Lung (tissue), 12 donors: Measurements from ENCODE around the gene SAV1. TPM values are rescaled to one million over a fixed set of nuclear protein-coding genes. Genes with fewer than 3 reads are reported as not detected.

ENCODE experiments used
- ATAC-seq: fragments of 200-7000 bp; cut with Tn5 transposase; one replicate; pipeline ENCODE4 v1.9.1; 2020; ENCODE audit warnings: moderate number of reproducible peaks; ENCODE audit not compliant: insufficient read depth, low FRiP score
- DNase-seq, 3 donors: peaks; one replicate each; pipeline ENCODE4 v3.0.0-alpha.2; 2013 to 2017
- H3K27ac ChIP-seq, 2 donors: one replicate each; pipeline ENCODE4 v1.5.1; 2013; ENCODE audit warnings: mild to moderate bottlenecking in 2 of 2, moderate library complexity in 2 of 2, control low read depth in 1 of 2, inconsistent platforms in 1 of 2, low read depth in 1 of 2, low read length in 1 of 2
- H3K27me3 ChIP-seq, 3 donors: one replicate each; pipeline ENCODE4 v1.5.1; 2013; ENCODE audit warnings: low read length in 2 of 3; ENCODE audit not compliant: control insufficient read depth in 3 of 3, insufficient read depth in 3 of 3
- H3K36me3 ChIP-seq, 4 donors: one replicate each; pipeline ENCODE4 v1.5.1; 2013; ENCODE audit warnings: low read length in 4 of 4, mild to moderate bottlenecking in 1 of 4, moderate library complexity in 1 of 4; ENCODE audit not compliant: control insufficient read depth in 4 of 4, insufficient read depth in 4 of 4
- H3K4me1 ChIP-seq, 5 donors: one replicate each; pipeline ENCODE4 v1.5.1; 2013; ENCODE audit warnings: low read length in 5 of 5, mild to moderate bottlenecking in 2 of 5, moderate library complexity in 1 of 5; ENCODE audit not compliant: control insufficient read depth in 5 of 5, insufficient read depth in 5 of 5
- H3K4me3 ChIP-seq: one replicate; pipeline ENCODE4 v1.5.1; 2013; ENCODE audit warnings: mild to moderate bottlenecking, control low read depth, moderate library complexity
- H3K9ac ChIP-seq, 2 donors: one replicate each; pipeline ENCODE4 v1.5.1; 2013; ENCODE audit warnings: low read length in 2 of 2, control low read depth in 1 of 2; ENCODE audit not compliant: insufficient read depth in 1 of 2
- H3K9me3 ChIP-seq, 4 donors: one replicate each; pipeline ENCODE4 v1.5.1; 2013; ENCODE audit warnings: low read length in 3 of 4, mild to moderate bottlenecking in 1 of 4, moderate library complexity in 1 of 4; ENCODE audit not compliant: control insufficient read depth in 4 of 4, insufficient read depth in 3 of 4
- WGBS, 2 donors: extraction: QIAGEN DNeasy Blood & Tissue Kit; methylation state at CpG; one replicate each; pipeline ENCODE4 v1.1.7; 2013; 5-methylcytosine and 5-hydroxymethylcytosine counted together
- polyA plus RNA-seq, 2 donors: library from polyadenylated mRNA; stranded (reverse); fragments of 200-250 nt; gene quantifications; one replicate each; pipeline ENCODE4 v1.2.1, GENCODE V29; 2013
- total RNA-seq, 2 donors: library from RNA; depleted of rRNA in 1 of 2; stranded (reverse); fragments of >200 nt in 1 of 2; gene quantifications; one replicate each; pipeline ENCODE4 v1.2.1, GENCODE V29; 2014 to 2021
- TF ChIP-seq, protein P1 (sequence below): IDR thresholded peaks from 2 replicates; pipeline ENCODE4 v1.5.1; 2012; ENCODE audit warnings: mild to moderate bottlenecking; ENCODE audit errors: control extremely low read depth, extremely low read depth
- donor health status: control.
- donor health status: control.
- donor health status: Bipolar disorder and iron deficiency.
- donor health status: healthy.
- donor health status: DM: yes; HTN: yes; CAD: no.

SAV1 gene
- total and polyA plus RNA-seq, 4 donors, result 17.9 to 76.1 (median 29.3) TPM

DNA sequence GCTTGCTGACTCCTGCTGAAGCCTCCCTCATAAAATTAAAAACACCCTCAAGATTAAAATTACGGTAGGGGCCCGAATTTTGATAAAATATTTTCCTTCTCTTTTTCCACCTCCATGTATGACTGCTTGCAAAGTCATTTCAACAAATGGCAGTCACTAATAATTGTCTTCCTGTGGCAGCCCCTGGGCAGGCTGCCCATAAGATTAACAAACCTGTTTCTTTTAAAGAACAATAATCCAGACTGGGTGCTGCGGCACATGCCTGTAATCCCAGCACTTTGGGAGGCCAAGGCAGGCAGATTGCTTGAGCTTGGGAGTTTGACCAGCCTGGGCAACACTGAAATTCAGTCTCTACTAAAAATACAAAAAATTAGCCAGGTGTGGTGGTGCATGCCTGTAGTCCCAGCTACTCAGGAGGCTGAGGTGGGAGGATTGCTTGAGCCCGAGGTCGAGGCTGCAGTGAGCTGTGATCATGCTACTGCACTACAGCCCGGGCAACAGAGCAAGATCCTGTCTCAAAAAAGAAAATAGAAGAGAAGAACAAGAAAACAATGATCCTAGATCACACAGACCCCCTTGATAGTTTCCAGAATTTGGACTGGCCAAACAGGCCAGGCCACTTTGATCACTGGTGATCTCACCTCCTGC lies 8.7 kb downstream of the SAV1 start:
- Histone ChIP-seq H3K27ac (peak overlapping the region in 1 of 2 donors; percentile 56), H3K36me3 (peaks cover 0 to 14% (median 6%) of the 10 kb centered on the region in 4 donors), H3K27me3 (no peaks in the 10 kb centered on the region), H3K4me3 (no peak overlapping the region), H3K9ac (no peak overlapping the region), H3K9me3 (no peaks in the 10 kb centered on the region), H3K4me1 (peaks cover 0 to 20% (median 11%) of the 10 kb centered on the region in 5 donors)
- 68 to 72% methylated on average over 6 of the region's 6 CpGs for WGBS, 2 donors
- TF ChIP-seq, protein P1, sequence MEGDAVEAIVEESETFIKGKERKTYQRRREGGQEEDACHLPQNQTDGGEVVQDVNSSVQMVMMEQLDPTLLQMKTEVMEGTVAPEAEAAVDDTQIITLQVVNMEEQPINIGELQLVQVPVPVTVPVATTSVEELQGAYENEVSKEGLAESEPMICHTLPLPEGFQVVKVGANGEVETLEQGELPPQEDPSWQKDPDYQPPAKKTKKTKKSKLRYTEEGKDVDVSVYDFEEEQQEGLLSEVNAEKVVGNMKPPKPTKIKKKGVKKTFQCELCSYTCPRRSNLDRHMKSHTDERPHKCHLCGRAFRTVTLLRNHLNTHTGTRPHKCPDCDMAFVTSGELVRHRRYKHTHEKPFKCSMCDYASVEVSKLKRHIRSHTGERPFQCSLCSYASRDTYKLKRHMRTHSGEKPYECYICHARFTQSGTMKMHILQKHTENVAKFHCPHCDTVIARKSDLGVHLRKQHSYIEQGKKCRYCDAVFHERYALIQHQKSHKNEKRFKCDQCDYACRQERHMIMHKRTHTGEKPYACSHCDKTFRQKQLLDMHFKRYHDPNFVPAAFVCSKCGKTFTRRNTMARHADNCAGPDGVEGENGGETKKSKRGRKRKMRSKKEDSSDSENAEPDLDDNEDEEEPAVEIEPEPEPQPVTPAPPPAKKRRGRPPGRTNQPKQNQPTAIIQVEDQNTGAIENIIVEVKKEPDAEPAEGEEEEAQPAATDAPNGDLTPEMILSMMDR, result no peak
- no peak for ATAC-seq
- DNase-seq, result no peak

DNA sequence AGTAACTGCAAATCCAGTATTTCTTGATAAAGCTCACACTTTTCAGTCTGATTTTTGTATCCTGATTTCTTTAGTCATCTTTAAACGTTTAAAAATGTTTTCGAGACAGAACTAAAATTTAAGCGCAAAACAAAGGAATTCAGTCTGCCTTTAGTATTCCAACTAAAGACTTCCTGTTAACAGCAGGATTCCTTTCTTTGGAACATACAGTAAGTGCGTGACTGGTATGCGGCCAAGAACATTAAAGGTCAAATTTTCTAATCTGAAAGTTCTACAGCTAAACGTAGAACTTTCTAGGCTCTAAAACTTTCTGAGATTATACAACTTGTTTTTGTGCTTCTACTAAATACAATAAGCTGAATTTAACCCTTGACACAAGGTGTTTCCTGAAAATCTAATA lies 9.9 kb downstream of the SAV1 start:
- TF ChIP-seq, protein P1, result no peak
- DNase-seq (peak; percentile 37 to 86 (median 83)), ATAC-seq (no peak)
- Histone ChIP-seq H3K9ac (peak overlapping the region in 1 of 2 donors; percentile 40), H3K36me3 (peaks cover 0 to 14% (median 5%) of the 10 kb centered on the region in 4 donors), H3K9me3 (no peaks in the 10 kb centered on the region), H3K27me3 (no peaks in the 10 kb centered on the region), H3K4me1 (peaks cover 0 to 20% (median 11%) of the 10 kb centered on the region in 5 donors), H3K4me3 (no peak overlapping the region), H3K27ac (peak overlapping the region in 1 of 2 donors; percentile 33)
- WGBS, 2 donors, result 30 to 68% methylated on average over 6 of the region's 6 CpGs

DNA sequence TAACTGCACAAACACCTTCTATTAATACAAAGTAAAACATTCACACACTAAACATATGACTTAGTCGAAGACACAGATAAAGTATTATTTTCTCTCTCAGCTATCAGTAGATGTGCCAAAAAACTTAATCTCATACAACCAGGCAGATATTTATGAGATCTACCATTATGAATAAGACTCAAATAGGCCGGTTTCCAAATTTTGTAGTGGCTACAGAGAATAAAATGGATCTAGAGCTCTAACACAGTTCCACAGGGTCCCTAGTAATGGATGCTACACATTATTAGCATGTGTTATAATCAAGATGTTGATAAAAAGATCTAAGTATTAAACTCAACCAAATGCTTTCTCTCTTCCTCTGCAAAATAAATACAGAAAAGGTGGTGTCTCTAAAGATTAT lies 10.4 kb downstream of the SAV1 start:
- no peak for ATAC-seq
- Histone ChIP-seq H3K9ac (peak overlapping the region in 1 of 2 donors; percentile 39), H3K4me1 (peaks cover 0 to 20% (median 11%) of the 10 kb centered on the region in 5 donors)

More for the DNA sequence above, 10.4 kb downstream of the SAV1 start:
- peaks cover 0 to 14% (median 5%) of the 10 kb centered on the region in 4 donors for H3K36me3 ChIP-seq
- peak in 2 of 3 donors; percentile 30 to 57 for DNase-seq
- peak overlapping the region in 1 of 2 donors; percentile 33 for H3K27ac ChIP-seq
- no peaks in the 10 kb centered on the region for H3K27me3 ChIP-seq
- TF ChIP-seq, protein P1, result no peak
- no peaks in the 10 kb centered on the region for H3K9me3 ChIP-seq
- 41 to 74% methylated on average over 2 of the region's 2 CpGs for WGBS, 2 donors
- H3K4me3 ChIP-seq, result no peak overlapping the region
